Adipocyte (in vitro differentiated cells): ENCODE data around the gene PPP4C.
A peak's percentile ranks its signal among the peaks of the same experiment; 100 is the strongest.

Source experiments
- DNase-seq: peaks from one replicate; pipeline ENCODE4 v3.0.0-alpha.2; 2015; ENCODE audit warnings: low read depth
- H3K27me3 ChIP-seq: replicated peaks from 2 replicates; pipeline ENCODE4 v1.7.0; 2013; ENCODE audit warnings: mild to moderate bottlenecking, low read length, moderate library complexity; ENCODE audit not compliant: control insufficient read depth, insufficient read depth
- H3K36me3 ChIP-seq: 2 replicates; pipeline ENCODE4 v1.7.0; 2013; ENCODE audit warnings: low read length, mild to moderate bottlenecking, moderate library complexity; ENCODE audit not compliant: control insufficient read depth, insufficient read depth, severe bottlenecking
- H3K4me1 ChIP-seq: 2 replicates; pipeline ENCODE4 v1.7.0; 2013; ENCODE audit warnings: mild to moderate bottlenecking, low read length, moderate library complexity; ENCODE audit not compliant: control insufficient read depth, insufficient read depth
- H3K4me3 ChIP-seq: 2 replicates; pipeline ENCODE4 v1.7.0; 2013; ENCODE audit warnings: mild to moderate bottlenecking, low read length, moderate library complexity
- H3K9ac ChIP-seq: 2 replicates; pipeline ENCODE4 v1.7.0; 2013; ENCODE audit warnings: mild to moderate bottlenecking, low read length, moderate library complexity
- H3K9me3 ChIP-seq: 2 replicates; pipeline ENCODE4 v1.7.0; 2013; ENCODE audit warnings: mild to moderate bottlenecking, low read length, moderate library complexity; ENCODE audit not compliant: control insufficient read depth

The PPP4C gene

GRCh38 chr16:30075503-30076275 lies at the start of gene PPP4C:
Gene PPP4C, plus strand, starts transcription at chr16:30075994. Its CDS starts 384 bp downstream, at chr16:30076378.
- peak; percentile 97 for DNase-seq

DNA sequence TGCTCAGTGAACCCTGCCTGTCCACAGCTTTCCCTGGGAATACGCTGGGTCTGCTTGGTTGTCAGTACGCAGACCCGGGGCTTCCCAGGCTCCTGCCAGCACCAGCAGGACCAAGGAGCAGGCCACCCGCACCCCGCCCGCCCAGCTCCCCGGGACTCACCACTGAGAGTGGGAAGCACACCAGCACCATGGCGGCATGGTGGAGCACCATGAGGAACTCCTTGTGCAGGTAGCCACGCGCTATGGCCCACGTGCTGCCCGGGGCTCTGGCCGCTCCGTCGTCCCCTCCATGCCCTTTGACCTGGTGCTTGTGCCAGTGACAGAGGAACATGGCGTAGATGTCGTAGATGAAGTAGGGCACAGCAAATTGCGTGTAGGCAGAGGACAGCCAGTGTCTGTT lies 49.3 kb upstream of the PPP4C start:
- H3K4me3 ChIP-seq, result no peak overlapping the region
- no peaks in the 10 kb centered on the region for H3K36me3 ChIP-seq
- no peak overlapping the region for H3K9ac ChIP-seq
- no peaks in the 10 kb centered on the region for H3K4me1 ChIP-seq
- peaks cover 63% of the 10 kb centered on the region for H3K27me3 ChIP-seq
- no peaks in the 10 kb centered on the region for H3K9me3 ChIP-seq
- no peak for DNase-seq

More at GRCh38 chr16:30075503-30076275, at the start of gene PPP4C:
- no peaks in the 10 kb centered on the region for H3K27me3 ChIP-seq
- peaks cover 48% of the 10 kb centered on the region for H3K36me3 ChIP-seq
- H3K4me1 ChIP-seq, result peaks cover 31% of the 10 kb centered on the region
- H3K9me3 ChIP-seq, result no peaks in the 10 kb centered on the region
- peak within 1 kb of the TSS; percentile 96 for H3K4me3 ChIP-seq
- peak within 1 kb of the TSS; percentile 96 for H3K9ac ChIP-seq

DNA sequence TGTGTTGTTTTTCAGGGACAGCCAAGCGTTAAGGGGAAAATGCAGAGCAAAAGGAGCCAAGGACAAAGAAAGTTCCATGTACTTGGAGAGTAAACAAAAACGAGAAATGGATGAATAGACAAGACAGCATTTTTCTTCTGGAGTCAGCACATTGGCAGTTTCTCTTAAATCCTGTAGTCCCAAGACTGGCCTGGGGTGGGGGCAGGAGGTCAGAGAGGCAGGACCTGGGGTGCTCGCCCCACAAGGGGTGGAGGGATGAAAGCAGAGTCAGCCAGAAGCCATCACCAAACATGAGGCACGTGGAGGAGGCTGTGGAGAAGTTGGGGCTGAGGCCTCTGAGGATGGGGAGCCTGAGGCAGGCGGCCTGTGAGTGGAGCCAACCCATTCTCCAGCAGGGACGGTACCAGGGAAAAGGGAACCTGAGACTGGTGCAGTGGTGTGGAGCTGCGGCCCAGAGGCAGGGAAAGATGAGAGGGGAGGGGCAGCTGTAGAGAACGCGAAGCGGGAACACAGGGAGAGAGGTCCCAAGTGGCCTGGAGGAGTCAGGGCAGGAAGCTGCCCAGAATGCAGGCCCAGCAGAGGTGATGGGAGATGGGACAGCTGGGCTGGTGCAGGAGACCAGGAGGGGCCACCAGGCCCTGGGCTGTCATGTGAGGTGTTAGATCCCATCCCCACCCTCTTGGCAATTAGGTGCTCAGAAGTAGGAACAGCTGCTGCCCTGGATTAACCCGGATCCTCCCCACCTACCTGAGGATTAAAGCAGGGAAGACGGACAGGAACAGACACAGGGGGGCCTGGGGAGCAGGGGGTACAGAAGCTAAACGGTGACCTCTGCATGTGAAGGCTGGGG lies 48.0 kb upstream of the PPP4C start:
- DNase-seq, result no peak
- H3K27me3 ChIP-seq, result peaks cover 70% of the 10 kb centered on the region
- H3K9ac ChIP-seq, result no peak overlapping the region
- no peaks in the 10 kb centered on the region for H3K4me1 ChIP-seq
- no peak overlapping the region for H3K4me3 ChIP-seq
- H3K9me3 ChIP-seq, result no peaks in the 10 kb centered on the region
- no peaks in the 10 kb centered on the region for H3K36me3 ChIP-seq

- H3K9ac ChIP-seq, result no peak overlapping the region
- H3K4me3 ChIP-seq, result no peak overlapping the region
- H3K9me3 ChIP-seq, result no peaks in the 10 kb centered on the region
- peaks cover 64% of the 10 kb centered on the region for H3K27me3 ChIP-seq
- no peaks in the 10 kb centered on the region for H3K36me3 ChIP-seq
- no peaks in the 10 kb centered on the region for H3K4me1 ChIP-seq
- peak; percentile 32 for DNase-seq
Observed at GRCh38 chr16:30028438-30029076, 47.2 kb upstream of the PPP4C start.

DNA sequence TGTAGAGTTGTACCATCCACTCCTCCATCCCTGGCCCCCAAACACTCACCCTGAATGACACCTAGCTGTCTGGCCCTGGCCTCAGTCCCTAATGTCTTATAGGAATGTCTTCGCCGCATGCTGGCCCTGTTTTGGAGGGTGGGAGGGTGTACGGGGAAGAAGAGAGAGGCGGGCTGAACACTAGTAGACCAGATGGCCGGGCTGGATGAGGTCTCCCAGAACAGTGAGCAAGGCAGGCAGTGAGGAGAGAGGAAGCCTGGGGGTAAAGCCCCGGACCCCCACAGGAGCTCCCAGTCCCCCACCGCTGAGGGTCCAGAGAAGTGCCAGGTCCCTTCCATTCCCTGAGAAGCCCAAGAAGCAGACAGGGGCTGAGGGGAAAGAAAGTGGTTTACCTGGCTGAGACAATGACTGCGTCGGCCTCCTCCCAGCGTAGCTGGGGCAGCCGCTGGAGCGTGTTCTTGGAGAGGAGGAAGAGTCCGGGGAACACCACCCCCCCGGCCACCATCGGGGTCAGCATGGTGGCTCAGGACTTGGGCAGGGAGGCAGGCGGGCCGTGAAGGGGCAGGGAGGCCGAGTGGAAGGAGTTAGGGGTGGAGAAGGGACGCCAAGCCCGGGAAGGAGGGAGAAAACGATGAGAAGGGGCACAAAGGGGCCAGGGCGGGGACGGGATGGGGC lies 45.6 kb upstream of the PPP4C start:
- H3K9ac ChIP-seq, result no peak overlapping the region
- no peaks in the 10 kb centered on the region for H3K9me3 ChIP-seq
- DNase-seq, result no peak
- H3K36me3 ChIP-seq, result no peaks in the 10 kb centered on the region
- H3K4me1 ChIP-seq, result no peaks in the 10 kb centered on the region
- no peak overlapping the region for H3K4me3 ChIP-seq
- peaks cover 57% of the 10 kb centered on the region for H3K27me3 ChIP-seq

DNA sequence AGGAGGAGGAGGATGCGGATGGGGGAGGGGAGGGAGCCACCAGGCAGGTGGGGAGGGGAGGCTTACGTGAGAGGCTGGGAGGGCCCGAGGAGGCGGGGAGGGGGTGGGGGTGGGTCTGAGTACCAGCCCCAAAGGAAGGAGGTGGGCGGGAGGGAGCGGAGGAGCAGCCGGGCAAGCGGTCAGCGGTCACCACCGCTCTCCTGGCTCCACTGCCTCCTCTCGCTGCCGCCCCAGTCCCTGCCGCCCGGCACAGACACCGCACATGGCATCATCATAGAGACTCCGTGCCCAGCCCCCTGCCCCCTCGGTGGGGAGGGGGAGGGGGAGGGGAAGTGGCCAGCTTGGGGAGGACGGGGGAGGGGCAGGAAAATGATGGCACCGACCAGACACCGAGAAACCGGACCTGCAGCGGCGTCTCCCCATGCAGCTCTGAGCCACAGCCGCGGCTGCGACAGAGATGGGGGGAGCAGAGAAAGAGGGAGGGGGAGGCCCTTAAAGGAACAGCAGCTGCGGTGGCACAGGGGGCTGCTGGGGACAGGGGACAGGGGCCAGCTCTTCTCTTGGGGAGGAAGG lies 44.9 kb upstream of the PPP4C start, which contains the start of gene TLCD3B:
Gene TLCD3B, minus strand, starts transcription at position 431 of the 573 bp plus-strand sequence. CDS start 744 bp downstream, outside the sequence.
- Histone ChIP-seq H3K4me1 (no peaks in the 10 kb centered on the region), H3K4me3 (no peak within 1 kb of the TSS), H3K36me3 (no peaks in the 10 kb centered on the region), H3K27me3 (peaks cover 55% of the 10 kb centered on the region), H3K9me3 (no peaks in the 10 kb centered on the region), H3K9ac (no peak within 1 kb of the TSS)
- DNase-seq, result peak; percentile 28

DNA sequence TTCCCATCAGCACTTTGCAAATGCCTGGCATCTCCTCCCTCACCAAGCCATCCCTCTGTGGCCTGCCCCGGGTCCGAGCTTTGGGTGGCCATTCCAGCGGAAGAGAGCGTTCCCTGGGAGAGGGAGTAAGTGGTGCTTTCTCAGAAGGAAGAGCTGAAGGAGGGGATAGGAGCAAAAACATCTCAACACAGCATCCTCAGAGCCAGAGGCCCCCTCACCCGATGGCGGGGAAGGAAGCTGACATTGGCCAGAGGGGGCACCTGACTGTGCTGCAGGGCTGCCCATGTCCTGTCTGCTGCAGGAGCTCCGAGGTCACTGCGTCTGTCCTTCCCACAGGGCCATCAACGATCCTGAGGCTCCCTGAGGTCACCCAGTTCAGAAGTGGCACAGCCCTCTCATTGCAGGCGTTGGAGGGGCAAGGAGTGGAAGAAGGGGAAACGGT lies 44.3 kb upstream of the PPP4C start:
- no peak for DNase-seq
- no peak overlapping the region for H3K4me3 ChIP-seq
- H3K9ac ChIP-seq, result no peak overlapping the region
- peaks cover 56% of the 10 kb centered on the region for H3K27me3 ChIP-seq
- H3K36me3 ChIP-seq, result no peaks in the 10 kb centered on the region
- H3K9me3 ChIP-seq, result no peaks in the 10 kb centered on the region
- no peaks in the 10 kb centered on the region for H3K4me1 ChIP-seq

DNA sequence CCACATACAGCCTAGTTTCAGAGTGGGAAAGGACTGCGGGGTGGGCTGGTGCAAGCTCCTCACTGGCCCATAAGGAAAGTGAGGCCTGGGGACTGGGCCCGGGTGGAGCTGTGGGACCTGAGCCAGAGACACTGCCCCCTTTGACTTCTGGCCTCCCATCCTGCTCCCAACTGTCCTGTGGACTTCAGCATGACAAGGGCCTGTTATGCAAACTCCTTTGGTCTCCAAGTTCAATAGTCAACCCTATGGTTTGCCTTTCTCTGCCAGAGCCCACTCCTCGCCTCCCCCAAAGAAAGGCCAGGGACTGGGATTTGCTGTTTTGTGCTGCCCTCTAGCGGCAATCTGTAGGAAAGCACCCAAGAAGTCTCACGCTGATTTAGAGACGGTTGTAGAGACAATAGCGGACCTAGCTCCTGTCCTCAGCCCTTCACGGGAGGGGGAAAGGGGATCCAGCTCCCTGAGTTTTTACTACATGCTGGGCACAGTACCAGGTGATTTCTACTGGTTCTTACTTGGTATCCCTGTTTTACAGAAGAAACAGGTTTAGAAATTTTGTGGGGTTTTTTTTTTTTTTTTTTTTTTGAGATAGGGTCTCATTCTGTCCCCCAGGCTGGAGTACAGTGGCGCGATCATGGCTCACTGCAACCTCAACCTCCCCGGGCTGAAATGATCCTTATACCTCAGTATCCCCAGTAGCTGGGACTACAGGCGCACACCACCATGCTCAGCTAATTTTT lies 43.5 kb upstream of the PPP4C start:
- DNase-seq, result peak; percentile 84
- Histone ChIP-seq H3K36me3 (no peaks in the 10 kb centered on the region), H3K27me3 (peaks cover 52% of the 10 kb centered on the region), H3K4me1 (no peaks in the 10 kb centered on the region), H3K9me3 (no peaks in the 10 kb centered on the region), H3K9ac (no peak overlapping the region), H3K4me3 (no peak overlapping the region)

GRCh38 chr16:30033270-30033669 lies 42.5 kb upstream of the PPP4C start:
- H3K36me3 ChIP-seq, result no peaks in the 10 kb centered on the region
- H3K4me3 ChIP-seq, result no peak overlapping the region
- H3K9ac ChIP-seq, result no peak overlapping the region
- no peak for DNase-seq
- peaks cover 42% of the 10 kb centered on the region for H3K27me3 ChIP-seq
- H3K4me1 ChIP-seq, result no peaks in the 10 kb centered on the region
- H3K9me3 ChIP-seq, result no peaks in the 10 kb centered on the region

DNA sequence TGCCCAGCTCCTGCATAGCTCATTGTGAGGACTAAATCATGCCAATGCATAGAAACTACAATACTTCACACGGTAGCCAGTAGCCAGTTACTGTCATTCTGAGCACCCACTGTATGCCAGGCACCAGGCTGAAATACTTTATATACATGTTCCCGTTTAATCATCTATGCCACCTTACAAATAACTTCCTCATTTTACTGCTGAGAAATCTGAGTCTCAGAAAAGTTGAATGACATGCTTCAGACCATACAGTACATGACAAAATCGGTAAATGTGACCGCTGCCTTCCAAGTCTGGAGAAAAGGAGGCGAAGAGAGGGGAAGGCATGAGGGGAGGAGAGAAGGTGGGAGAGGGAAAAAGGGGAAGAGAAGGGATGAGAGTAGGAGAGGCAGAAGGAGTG lies 35.6 kb upstream of the PPP4C start:
- Histone ChIP-seq H3K9me3 (no peaks in the 10 kb centered on the region), H3K36me3 (no peaks in the 10 kb centered on the region), H3K4me3 (no peak overlapping the region), H3K4me1 (no peaks in the 10 kb centered on the region), H3K27me3 (peaks cover 10% of the 10 kb centered on the region), H3K9ac (no peak overlapping the region)
- DNase-seq, result no peak
